AG09319 (cell line): ENCODE measurements around the gene PNMT.

Source experiments
- DNase-seq: peaks from one replicate; pipeline ENCODE4 v3.0.0-alpha.2; 2010; ENCODE audit warnings: low read depth; ENCODE audit errors: extremely low read depth
- CTCF ChIP-seq: IDR thresholded peaks from 2 replicates; pipeline ENCODE4 v1.5.1; 2011; ENCODE audit warnings: low read depth, mild to moderate bottlenecking, inconsistent platforms, low read length, moderate library complexity

PNMT gene

GRCh38 chr17:39667945-39668924 lies at the start of gene PNMT:
Gene PNMT, plus strand, starts transcription at chr17:39668453. Its CDS starts 23 bp downstream, at chr17:39668476.
- DNase-seq, result no peak
- TF ChIP-seq CTCF, result peak; percentile 56

- no peak for DNase-seq
- no peak for TF ChIP-seq CTCF
Measured at GRCh38 chr17:39618956-39619785, 49.1 kb upstream of the PNMT start.

- no peak for DNase-seq
- TF ChIP-seq CTCF, result no peak
Measured at GRCh38 chr17:39619786-39620101, 48.5 kb upstream of the PNMT start.

- DNase-seq, result peak; percentile 44
- TF ChIP-seq CTCF, result no peak; the same call in none of the 2 replicates
Measured at GRCh38 chr17:39621523-39622379, 46.5 kb upstream of the PNMT start.

- no peak for DNase-seq
- no peak for TF ChIP-seq CTCF
Measured at GRCh38 chr17:39622380-39623006, 45.8 kb upstream of the PNMT start.

- DNase-seq, result peak; percentile 22
- TF ChIP-seq CTCF, result peak; percentile 95
Measured at GRCh38 chr17:39623356-39623950, 44.8 kb upstream of the PNMT start.
